ENCODE results near the gene TRPM5. TPM values are rescaled to one million over a fixed set of nuclear protein-coding genes. Genes with fewer than 3 reads are reported as not detected.

The TRPM5 gene
- total and polyA plus RNA-seq, 7 donors = 0.60 to 2.8 TPM; not detected in 5

GRCh38 chr11:2397005-2397404 is 47.3 kb downstream of the TRPM5 start:
- peaks cover 0 to 48% (median 40%) of the 10 kb centered on the region in 4 donors for H3K4me1 ChIP-seq
- intact Hi-C loops (cut with DNase I) = loop anchor here (10.0 kb wide), 1 partner anchor 768 kb away; the partner anchor contains the start of gene OSBPL5
- peaks cover 21 to 70% (median 53%) of the 10 kb centered on the region in 4 donors for H3K36me3 ChIP-seq
- H3K27ac ChIP-seq = peak overlapping the region; percentile 5 to 99 (median 71)
- H3K27me3 ChIP-seq = no peaks in the 10 kb centered on the region
- 84 to 94% methylated on average over 12 of the region's 12 CpGs for WGBS, 2 donors
- no peak for DNase-seq
- H3K4me3 ChIP-seq = no peak overlapping the region
- TF ChIP-seq POLR2A (IDR thresholded peaks at IDR 0.05) (no peak), CTCF (IDR thresholded peaks at IDR 0.05) (no peak), EP300 (IDR thresholded peaks at IDR 0.05) (no peak), POLR2AphosphoS5 (IDR thresholded peaks at IDR 0.05) (no peak)
- H3K9me3 ChIP-seq = no peaks in the 10 kb centered on the region

GRCh38 chr11:2396471-2396870 is 47.8 kb downstream of the TRPM5 start:
- no peak for TF ChIP-seq EP300 (IDR thresholded peaks at IDR 0.05)
- DNase-seq = no peak
- peaks cover 21 to 73% (median 56%) of the 10 kb centered on the region in 4 donors for H3K36me3 ChIP-seq
- H3K4me3 ChIP-seq = no peak overlapping the region
- intact Hi-C loops (cut with DNase I) = loop anchor here (10.0 kb wide), 1 partner anchor 768 kb away; the partner anchor contains the start of gene OSBPL5
- H3K27ac ChIP-seq = peak overlapping the region in 3 of 4 donors; percentile 43 to 100 (median 99)
- H3K27me3 ChIP-seq = no peaks in the 10 kb centered on the region
- H3K4me1 ChIP-seq = peaks cover 0 to 48% (median 40%) of the 10 kb centered on the region in 4 donors
- whole genome bisulfite sequencing, 2 donors = 93 to 94% methylated on average over 26 of the region's 26 CpGs
- no peaks in the 10 kb centered on the region for H3K9me3 ChIP-seq

- 83 to 90% methylated on average over 17 of the region's 17 CpGs for WGBS, 2 donors
- Histone ChIP-seq H3K4me3 (no peak overlapping the region), H3K4me1 (peaks cover 0 to 49% (median 43%) of the 10 kb centered on the region in 4 donors), H3K9me3 (no peaks in the 10 kb centered on the region), H3K27me3 (no peaks in the 10 kb centered on the region), H3K27ac (peak overlapping the region in 3 of 4 donors; percentile 43 to 100 (median 99)), H3K36me3 (peaks cover 21 to 76% (median 58%) of the 10 kb centered on the region in 4 donors)
- no peak for DNase-seq
- intact Hi-C loops (cut with DNase I) = loop anchor here (10.0 kb wide), 1 partner anchor 769 kb away; the partner anchor contains the start of gene OSBPL5
- no peak for TF ChIP-seq POLR2A (IDR thresholded peaks at IDR 0.05)
- TF ChIP-seq EP300 (IDR thresholded peaks at IDR 0.05) = no peak
- no peak for TF ChIP-seq CTCF (IDR thresholded peaks at IDR 0.05)
Observed at GRCh38 chr11:2395856-2396255, 48.5 kb downstream of the TRPM5 start.

- peaks cover 21 to 76% (median 58%) of the 10 kb centered on the region in 4 donors for H3K36me3 ChIP-seq
- peaks cover 0 to 54% (median 49%) of the 10 kb centered on the region in 4 donors for H3K4me1 ChIP-seq
- H3K27me3 ChIP-seq = no peaks in the 10 kb centered on the region
- TF ChIP-seq EP300 (IDR thresholded peaks at IDR 0.05) (no peak), POLR2A (IDR thresholded peaks at IDR 0.05) (no peak), POLR2AphosphoS5 (IDR thresholded peaks at IDR 0.05) (no peak), CTCF (IDR thresholded peaks at IDR 0.05) (no peak)
- WGBS, 2 donors = 83 to 87% methylated on average over 26 of the region's 26 CpGs
- H3K4me3 ChIP-seq = no peak overlapping the region
- intact Hi-C loops (cut with DNase I) = loop anchor here (10.0 kb wide), 1 partner anchor 770 kb away; the partner anchor contains the start of gene OSBPL5
- H3K9me3 ChIP-seq = no peaks in the 10 kb centered on the region
- DNase-seq = no peak
- peak overlapping the region; percentile 88 to 100 (median 100) for H3K27ac ChIP-seq
Observed at GRCh38 chr11:2395211-2395730, 49.0 kb downstream of the TRPM5 start.

- TF ChIP-seq EP300 (IDR thresholded peaks at IDR 0.05) (no peak), POLR2AphosphoS5 (IDR thresholded peaks at IDR 0.05) (no peak), POLR2A (IDR thresholded peaks at IDR 0.05) (no peak), CTCF (IDR thresholded peaks at IDR 0.05) (no peak)
- H3K36me3 ChIP-seq = peaks cover 21 to 76% (median 58%) of the 10 kb centered on the region in 4 donors
- intact Hi-C loops (cut with DNase I) = loop anchor here (10.0 kb wide), 1 partner anchor 770 kb away; the partner anchor contains the start of gene OSBPL5
- WGBS, 2 donors = 69 to 76% methylated on average over 8 of the region's 8 CpGs
- H3K9me3 ChIP-seq = no peaks in the 10 kb centered on the region
- DNase-seq = no peak
- no peak overlapping the region for H3K4me3 ChIP-seq
- H3K4me1 ChIP-seq = peaks cover 0 to 57% (median 52%) of the 10 kb centered on the region in 4 donors
- H3K27me3 ChIP-seq = no peaks in the 10 kb centered on the region
- H3K27ac ChIP-seq = peak overlapping the region; percentile 88 to 100 (median 100)
Observed at GRCh38 chr11:2394818-2395105, 49.6 kb downstream of the TRPM5 start.

Other genes starting within 250 kb of the TRPM5 start
- under 1 TPM in 2 of 4 donors, not detected in 2; 0.28 to 0.33 TPM for gene ASCL2, start 173.9 kb downstream of the TRPM5 start, total RNA-seq
- gene ASCL2, start 173.9 kb downstream of the TRPM5 start, polyA plus RNA-seq = 1 to 10 TPM; 1.2 to 4.8 (median 1.4) TPM
- under 1 TPM in 2 of 4 donors, not detected in 2; 0.68 to 0.71 TPM for gene C11orf21, start 142.6 kb downstream of the TRPM5 start, total RNA-seq
- gene C11orf21, start 142.6 kb downstream of the TRPM5 start, polyA plus RNA-seq = 1 to 10 TPM in 1 of 3 donors, not detected in 2; 6.2 TPM
- gene TSPAN32, start 142.5 kb downstream of the TRPM5 start, total RNA-seq = 1 to 10 TPM in 2 of 4 donors, under 1 TPM in 2; 0.81 to 5.3 (median 0.95) TPM
- 1 to 10 TPM in 1 of 3 donors, not detected in 2; 4.6 TPM for gene TSPAN32, start 142.5 kb downstream of the TRPM5 start, polyA plus RNA-seq
- 100 to 1,000 TPM; 401 to 625 (median 493) TPM for gene CD81, start 67.2 kb downstream of the TRPM5 start, total RNA-seq
- 100 to 1,000 TPM in 1 of 3 donors, 10 to 100 TPM in 2; 67.9 to 313 (median 90.6) TPM for gene CD81, start 67.2 kb downstream of the TRPM5 start, polyA plus RNA-seq
- gene TSSC4, start 43.8 kb downstream of the TRPM5 start, total RNA-seq = 10 to 100 TPM; 45.1 to 60.1 (median 53.2) TPM
- gene TSSC4, start 43.8 kb downstream of the TRPM5 start, polyA plus RNA-seq = 10 to 100 TPM; 43.7 to 51.1 (median 47.7) TPM
- 1 to 10 TPM; 1.1 to 3.8 (median 3.1) TPM for gene KCNQ1, start 494 bp upstream of the TRPM5 start, total RNA-seq
- 10 to 100 TPM in 1 of 3 donors, 1 to 10 TPM in 2; 7.8 to 25.2 (median 9.5) TPM for gene KCNQ1, start 494 bp upstream of the TRPM5 start, polyA plus RNA-seq

All from sigmoid colon (tissue), 7 donors.